T-helper 1 cell treated with Interleukin-12 subunit alpha and Interleukin-12 subunit beta and Interleukin-4 antibody, amounts not matched to agents 30 ng/mL and 1 ng/mL, for 36 hours (primary cell): ENCODE measurements around the gene SH3BP2. TPM values are rescaled to one million over a fixed set of nuclear protein-coding genes. Genes with fewer than 3 reads are reported as not detected.

ENCODE experiments used
- intact Hi-C: fragments of 100-400 bp; cut with micrococcal nuclease; formaldehyde crosslinking; loops from one replicate; pipeline ENCODE4 v1.15.1; 2024
- total RNA-seq: library from RNA; stranded (reverse); gene quantifications from 2 replicates; pipeline ENCODE4 v1.2.3, GENCODE V29; 2022

SH3BP2 gene
- total RNA-seq, 1 donor from 2014 or later, result 114 TPM

DNA sequence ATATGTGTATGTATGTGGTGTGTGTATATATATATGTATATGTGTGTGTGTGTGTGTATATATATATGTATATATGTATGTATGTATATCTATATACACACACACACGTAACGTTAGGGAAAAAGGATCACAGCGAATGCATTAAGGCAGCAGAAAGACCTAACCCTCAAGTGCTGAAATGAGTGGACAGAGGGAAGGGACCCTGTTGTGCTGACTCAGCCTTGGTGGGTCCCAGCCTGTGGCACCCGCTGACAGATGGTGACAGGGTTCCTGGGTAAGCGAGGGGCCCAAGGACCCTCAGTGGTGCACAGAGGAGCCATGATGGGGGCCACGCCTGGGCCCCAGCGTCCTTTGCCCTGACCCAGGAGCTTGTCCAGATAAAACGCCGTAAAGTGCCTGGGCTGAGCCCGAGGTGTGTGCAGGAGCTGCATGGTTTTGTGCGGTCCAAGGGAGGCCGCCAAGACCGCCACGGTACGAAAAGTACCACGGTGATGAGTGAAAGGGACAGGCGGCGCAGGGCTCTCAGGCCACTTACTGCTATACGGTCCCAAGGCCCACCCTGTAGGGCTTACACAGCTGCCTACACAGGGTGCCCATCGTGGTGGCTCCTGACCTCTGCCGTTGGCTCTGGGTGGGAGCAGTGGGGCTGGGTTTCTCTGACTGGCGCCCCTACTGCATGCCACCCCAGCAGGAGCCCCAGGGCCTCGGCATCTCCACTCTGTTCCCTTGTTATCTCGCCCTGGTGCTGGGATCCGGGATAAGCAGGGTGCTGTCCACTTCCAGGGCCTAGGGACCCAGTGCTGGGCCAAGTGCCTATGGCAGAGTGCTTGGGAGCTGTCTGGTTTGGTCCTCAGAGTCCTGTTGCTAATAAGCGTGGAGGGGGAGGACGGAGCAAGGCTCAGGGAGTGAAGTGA, 10.0 kb downstream of the SH3BP2 start:
- intact Hi-C loops, result no loop called here

DNA sequence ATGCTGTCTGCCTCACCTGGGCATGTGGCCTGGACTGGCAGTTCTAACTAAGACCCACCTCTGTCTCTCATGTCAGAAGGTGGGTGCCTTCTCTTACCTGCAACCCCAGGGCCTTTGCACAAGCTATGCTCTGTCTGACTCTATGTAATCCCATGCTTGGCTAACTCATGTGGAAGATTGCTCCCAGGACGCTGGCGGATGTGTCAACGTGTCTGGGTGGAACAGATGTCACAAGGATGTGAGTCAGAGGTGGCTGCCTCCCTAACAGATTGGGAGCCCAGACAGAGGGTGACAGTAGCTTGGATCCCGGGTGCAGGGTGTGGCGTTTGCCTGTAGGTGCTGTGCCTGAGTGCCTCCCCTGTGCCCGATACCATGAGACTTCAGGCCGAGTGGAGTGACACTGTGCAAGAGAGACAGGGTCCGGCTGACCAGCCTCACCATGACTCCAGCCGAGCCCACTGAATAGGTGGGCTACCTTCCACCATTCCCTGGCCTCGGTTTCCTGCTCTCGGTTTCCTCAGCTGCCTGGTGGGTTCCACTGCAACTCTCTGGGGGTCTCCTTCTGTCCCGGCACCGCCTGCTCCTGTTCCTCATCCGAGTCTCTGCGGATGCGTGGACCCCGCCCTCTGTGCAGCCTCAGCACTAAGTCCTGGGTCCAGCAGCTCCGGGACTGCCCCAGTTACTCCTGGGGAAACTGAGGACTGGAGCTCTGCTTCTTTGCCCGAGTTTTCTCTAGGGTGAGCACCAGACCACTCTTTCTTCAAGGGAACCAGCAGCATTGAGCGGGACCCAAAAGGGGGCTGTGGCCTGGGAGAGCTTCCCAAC, 11.0 kb downstream of the SH3BP2 start:
- intact Hi-C loops, result no loop called here

DNA sequence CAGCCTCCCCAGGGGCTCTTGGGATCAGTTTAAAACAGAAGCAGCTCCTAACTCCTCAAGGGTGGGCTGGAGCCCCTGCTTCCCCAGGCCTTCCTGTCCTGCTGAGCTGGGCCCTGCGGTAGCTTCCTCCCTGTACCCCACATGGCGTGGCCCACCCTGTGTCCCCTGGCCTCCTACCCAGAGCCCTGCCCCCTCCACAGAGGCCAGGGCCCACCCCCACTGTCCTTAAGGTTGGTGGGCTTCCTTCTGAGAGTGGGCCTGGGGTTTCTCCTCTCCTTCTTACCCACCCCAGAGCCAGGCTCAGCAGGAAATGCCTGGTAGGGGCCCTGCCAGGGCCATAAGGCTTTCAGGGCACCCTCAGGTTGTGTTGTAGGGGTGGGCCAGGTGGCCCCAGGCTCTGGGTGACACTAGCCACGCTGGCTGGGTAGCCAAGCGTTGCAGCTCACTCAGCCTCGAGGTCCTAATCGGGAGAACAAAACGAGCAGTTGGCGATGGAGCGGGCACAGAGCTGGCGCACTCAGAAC, 11.6 kb downstream of the SH3BP2 start:
- intact Hi-C loops, result no loop called here

DNA sequence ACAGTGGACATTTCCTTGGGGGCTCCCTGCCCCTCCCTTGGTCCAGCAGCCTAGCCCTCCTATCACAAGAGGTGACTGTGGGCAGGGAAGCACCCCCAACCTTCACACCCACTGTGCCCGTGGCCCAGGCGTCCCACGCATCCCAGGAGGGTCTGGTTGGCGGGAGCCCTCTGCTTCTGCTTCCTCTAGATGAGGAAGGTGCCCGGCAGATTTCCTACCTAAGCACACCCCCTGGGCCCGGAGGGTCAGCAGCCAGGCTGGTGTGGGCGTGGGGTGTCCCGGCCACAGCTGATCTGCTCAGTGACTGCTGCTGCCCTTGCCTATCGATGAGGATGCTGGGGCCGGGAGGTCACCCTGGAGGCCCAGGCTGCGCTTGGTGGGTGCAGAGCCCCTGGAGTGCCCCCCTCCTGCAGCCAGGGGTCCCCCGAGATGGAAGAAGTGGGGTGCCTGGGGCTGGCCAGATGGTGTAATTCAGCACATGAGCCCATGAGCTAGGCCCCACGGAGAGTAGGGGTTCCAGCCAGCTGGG, 12.2 kb downstream of the SH3BP2 start:
- intact Hi-C loops, result no loop called here

DNA sequence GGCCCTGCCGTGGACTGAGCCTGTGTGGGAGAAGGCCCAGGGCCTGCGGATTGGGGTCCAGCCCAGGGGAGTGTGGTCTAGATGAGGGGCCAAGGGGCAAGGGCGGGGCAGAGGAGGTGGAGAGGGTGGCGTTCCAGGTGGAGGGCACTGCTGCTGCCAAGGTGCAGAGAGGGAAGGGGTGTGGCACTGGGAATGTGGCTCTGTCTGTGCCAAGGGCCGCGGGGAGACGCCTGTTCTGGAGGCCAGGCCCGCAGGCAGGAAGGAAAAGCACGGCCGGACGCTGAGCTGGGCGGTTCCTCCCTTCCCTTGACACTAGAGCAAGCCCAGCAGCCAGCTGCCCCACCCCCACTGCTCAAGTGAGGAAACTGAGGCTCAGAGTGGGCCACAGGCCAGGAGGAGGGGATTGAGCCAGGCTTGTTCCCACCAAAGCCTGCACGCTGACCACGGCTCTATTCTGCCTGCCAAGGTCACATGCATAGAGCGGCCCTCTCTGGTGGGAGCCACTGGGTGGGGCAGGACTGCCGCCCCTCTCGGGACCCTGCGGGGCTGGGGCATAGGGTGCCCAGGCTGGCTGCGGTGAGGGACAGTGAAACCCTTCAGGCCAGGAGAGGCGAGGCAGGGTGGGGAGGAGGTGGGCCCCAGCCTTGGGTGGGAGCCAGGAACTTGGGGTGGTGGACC, 13.0 kb downstream of the SH3BP2 start:
- intact Hi-C loops, result no loop called here

- intact Hi-C loops, result no loop called here
Observed at GRCh38 chr4:2806390-2807355, 13.8 kb downstream of the SH3BP2 start.

DNA sequence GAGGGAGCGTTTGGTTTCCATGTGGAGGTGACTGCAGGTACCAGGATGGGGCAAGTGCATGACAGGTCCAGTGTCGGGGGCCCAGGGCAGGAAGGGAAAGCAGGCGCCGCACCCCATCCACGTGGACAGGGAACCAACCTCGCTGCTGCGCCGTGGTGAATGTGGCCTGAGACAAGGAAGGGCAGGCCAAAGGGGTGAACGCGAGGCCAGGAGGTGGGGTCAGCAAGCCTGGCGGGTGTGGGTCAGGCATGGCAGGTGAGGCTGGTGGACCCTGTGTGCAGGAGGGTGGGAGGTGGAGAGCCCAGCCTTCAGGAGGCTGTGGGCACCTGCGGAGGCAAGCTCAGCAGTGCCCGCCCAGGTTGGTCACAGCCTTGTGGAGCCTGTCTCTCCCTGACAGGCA, 14.7 kb downstream of the SH3BP2 start:
- intact Hi-C loops, result no loop called here

DNA sequence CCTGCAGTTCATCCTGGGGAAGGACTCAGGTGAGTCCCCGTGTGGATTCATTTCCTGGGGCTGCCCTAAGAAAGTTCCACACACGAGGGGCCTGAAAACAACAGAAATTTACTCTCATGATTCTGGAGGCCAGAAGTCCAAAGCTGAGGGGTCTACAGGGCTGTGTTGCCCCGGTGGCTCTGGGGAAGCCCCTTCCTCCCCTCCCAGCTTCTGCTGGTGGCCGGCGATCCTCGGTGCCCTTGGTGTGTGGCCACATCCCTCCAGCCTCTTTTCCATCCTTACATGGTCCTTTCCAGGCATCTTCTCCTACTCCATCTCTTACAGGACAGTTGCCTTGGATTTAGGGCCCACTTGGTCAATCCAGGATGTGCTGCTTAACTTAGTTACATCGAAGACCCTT, 15.1 kb downstream of the SH3BP2 start:
- intact Hi-C loops, result no loop called here

DNA sequence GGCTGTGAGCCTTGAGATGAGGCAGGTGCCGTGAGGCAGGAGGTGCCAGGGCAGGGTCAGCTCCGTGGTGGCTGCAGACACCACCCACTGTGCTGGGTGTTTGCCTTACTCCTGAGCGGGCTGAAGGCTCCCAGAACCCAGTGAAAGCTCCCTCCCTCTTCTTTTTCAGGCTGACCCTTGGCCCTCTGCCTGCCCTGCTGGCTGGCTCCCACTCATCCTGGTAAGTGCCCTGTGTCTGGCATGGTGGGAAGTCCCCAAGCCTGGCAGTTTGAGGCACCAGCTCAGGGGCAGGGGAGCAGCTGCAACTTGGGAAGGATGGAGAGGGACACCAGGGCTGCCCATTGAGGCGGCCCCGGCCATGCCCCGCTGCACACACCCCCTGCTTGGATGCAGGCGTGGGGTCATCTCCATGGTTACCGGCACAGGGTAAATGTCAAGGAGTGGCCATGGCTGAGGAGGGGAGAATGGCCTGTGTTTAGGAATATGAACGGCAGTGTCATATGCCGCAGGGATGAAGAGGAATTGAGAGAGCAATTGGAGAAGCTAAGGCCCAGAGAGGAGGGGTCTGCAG, 16.8 kb downstream of the SH3BP2 start:
- intact Hi-C loops, result no loop called here

DNA sequence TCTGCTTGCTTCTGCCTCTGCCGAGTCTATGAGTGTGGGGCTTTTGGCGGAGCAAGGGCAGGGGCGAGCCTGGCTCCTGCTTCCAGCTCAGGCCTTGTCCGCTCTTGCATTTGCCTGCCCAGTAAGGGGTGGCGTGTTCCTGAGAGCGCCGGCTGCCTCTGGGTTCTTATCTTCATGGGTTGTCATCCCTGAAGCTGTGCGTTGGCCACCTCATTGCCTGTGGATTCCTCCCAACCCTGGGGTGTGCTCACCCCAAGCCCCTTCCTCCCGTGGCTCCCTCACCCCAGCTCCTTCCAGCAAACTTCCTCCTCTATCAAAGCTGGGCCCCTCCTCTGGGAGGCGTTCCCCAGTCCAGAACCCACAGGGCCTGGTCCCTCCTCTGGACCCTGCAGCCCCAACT, 17.5 kb downstream of the SH3BP2 start:
- intact Hi-C loops, result no loop called here

DNA sequence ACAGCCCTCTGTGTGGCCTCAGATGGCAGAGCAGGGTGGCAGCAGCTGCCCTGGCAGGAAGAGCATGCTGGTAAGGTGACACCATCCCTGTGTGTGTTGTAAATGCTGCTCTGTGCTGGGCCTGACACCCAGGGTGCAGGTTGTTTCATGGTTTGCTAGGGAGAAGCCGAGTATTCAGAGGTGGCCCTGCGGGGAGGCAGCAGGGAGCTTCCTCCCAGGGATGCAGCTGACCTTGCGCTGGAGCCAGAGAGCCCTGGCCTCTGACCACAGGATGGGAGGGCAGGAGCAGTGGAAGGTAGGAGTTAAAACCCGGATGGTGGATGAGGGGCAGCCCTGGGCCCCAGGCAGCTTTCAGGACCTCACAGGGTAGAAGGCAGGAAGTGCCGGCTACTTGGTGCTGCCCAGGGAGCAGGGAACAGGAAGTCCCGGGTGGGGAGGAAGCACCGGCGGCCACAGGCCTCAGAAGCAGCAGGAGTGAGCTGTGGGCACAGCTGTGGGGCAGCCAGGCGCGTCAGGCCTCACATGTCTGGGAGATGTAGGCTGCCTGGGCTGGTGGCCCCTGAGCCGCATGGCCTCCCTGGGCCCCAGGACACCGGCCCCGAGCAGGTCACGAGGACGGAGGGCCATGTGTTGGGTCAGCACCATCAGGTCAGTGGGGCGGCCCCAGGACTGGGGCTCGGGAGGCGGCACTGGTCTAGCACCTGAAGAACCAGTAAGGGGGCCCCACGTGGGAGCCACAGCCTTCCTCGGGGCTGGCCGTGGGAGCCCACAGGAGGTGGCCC, 19.1 kb downstream of the SH3BP2 start:
- intact Hi-C loops, result loop anchor here (1.0 kb wide), 4 partner anchors 14 to 48 kb away; partner anchors contain the start of gene SH3BP2

- intact Hi-C loops, result loop anchor here (1.0 kb wide), 4 partner anchors 14 to 48 kb away; partner anchors contain the start of gene SH3BP2
Observed at GRCh38 chr4:2812612-2813354, 19.9 kb downstream of the SH3BP2 start.

- intact Hi-C loops, result no loop called here
Observed at GRCh38 chr4:2813446-2814405, 20.8 kb downstream of the SH3BP2 start.

DNA sequence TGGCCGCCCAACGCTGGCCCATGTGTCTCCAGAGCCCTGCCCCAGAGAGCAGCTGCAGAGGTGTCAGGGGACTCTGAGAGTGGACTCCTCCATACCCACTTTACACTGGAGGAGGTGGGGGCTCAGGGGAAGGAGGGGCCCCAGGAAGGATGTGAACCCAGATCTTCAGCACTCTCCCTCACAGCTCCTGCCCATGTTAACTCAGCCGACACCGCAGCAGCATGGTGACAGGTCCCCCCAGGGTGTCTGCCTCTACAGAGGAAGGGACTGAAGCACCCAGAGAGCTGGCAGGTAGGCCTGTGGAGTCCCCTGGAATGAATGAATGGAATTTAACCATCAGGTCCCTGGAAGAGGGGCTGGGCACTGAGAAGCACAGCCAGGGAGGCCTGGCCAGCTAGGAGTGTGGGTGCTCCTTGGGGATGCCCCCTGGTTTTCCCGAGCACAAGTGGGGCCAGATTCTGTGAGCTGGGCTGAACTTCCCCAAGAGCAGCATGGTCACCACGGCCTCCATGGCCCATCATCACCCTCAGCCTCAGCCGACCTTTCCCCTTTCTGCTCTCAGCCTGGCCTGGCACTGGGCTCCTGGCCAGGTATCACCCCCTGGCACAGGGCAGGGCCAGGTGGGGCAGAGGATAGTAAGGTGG, 21.9 kb downstream of the SH3BP2 start:
- intact Hi-C loops, result no loop called here

DNA sequence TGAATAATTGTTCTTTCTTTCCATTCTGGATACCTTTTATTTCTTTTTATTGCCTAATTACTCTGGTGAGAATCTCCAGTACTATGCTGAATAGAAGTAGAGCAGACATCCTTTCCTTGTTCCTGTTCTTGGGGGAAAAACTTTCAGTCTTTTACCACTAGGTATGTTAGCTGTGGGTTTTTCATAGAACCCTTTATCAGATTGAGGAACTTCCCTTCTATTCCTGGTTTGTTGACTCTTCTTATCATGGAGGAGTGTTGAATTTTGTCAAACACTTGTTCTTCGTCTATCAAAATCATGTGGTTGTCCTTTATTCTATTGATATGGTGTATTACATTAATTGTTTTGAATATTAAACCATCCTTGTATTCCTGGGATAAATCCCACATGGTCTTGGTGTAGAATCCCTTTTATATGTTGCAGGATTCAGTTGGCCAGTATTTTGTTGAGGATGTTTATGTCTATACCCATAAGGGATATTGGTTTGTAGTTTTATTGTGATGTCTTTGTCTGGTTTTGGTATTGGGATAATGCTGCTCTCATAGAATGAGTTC, 23.6 kb downstream of the SH3BP2 start:
- intact Hi-C loops, result no loop called here

GRCh38 chr4:2817137-2817536, 24.3 kb downstream of the SH3BP2 start:
- intact Hi-C loops, result no loop called here
